Caco-2 (cell line): ENCODE results near the gene PLPPR1. TPM values are rescaled to one million over a fixed set of nuclear protein-coding genes. Genes with fewer than 3 reads are reported as not detected.

Source experiments
- BruUV-seq: library from RNA; stranded (reverse); fragments of 400-500 nt; replicated peaks from 2 replicates; lab custom pipeline; 2021; lab: Mats Ljungman, UMichigan
- CTCF ChIA-PET: fragments of 300-600 bp; sonication (Branson Sonifier 250); formaldehyde crosslinking; loops from one replicate; lab custom pipeline; 2022; ENCODE audit warnings: antibody characterized with exemption; lab: Charles Lee
- POLR2A ChIA-PET: fragments of 300-600 bp; sonication (Branson Sonifier 250); formaldehyde crosslinking; loops from one replicate; lab custom pipeline; 2022; ENCODE audit warnings: antibody characterized with exemption; lab: Charles Lee
- DNase-seq, 2 experiments: peaks; one replicate each; pipeline versions ENCODE4 v3.0.0 to v3.0.0-alpha.2; 2020 to 2022
- H3K27me3 ChIP-seq: replicated peaks from 2 replicates; pipeline ENCODE4 v1.6.0; 2011; ENCODE audit warnings: low read length; ENCODE audit not compliant: control insufficient read depth, insufficient read depth
- H3K36me3 ChIP-seq: 2 replicates; pipeline ENCODE4 v1.5.1; 2011; ENCODE audit warnings: low read length; ENCODE audit not compliant: control insufficient read depth, insufficient read depth
- H3K4me1 ChIP-seq: fragments of 250-450 bp; sonication (Bioruptor Pico); 2 replicates; pipeline ENCODE4 v1.5.1; 2020; ENCODE audit warnings: mild to moderate bottlenecking
- H3K4me3 ChIP-seq: 2 replicates; pipeline ENCODE4 v1.5.1; 2011; ENCODE audit warnings: low read depth, mild to moderate bottlenecking, control low read depth, low read length
- H3K9me3 ChIP-seq: fragments of 250-450 bp; sonication (Bioruptor Pico); 2 replicates; pipeline ENCODE4 v1.5.1; 2020; ENCODE audit warnings: mild to moderate bottlenecking, moderate library complexity
- H3K27ac Mint-ChIP-seq: one replicate; pipeline ENCODE4 v1.8.0; 2022; ENCODE audit warnings: mixed read lengths; ENCODE audit not compliant: unreplicated experiment
- H3K27me3 Mint-ChIP-seq: one replicate; pipeline ENCODE4 v1.8.0; 2022; ENCODE audit warnings: mixed read lengths; ENCODE audit not compliant: insufficient read depth, unreplicated experiment
- H3K36me3 Mint-ChIP-seq: one replicate; pipeline ENCODE4 v1.8.0; 2022; ENCODE audit warnings: mild to moderate bottlenecking, mixed read lengths; ENCODE audit not compliant: insufficient read depth, unreplicated experiment
- H3K4me1 Mint-ChIP-seq: one replicate; pipeline ENCODE4 v1.8.0; 2022; ENCODE audit warnings: low read depth, mixed read lengths; ENCODE audit not compliant: unreplicated experiment
- H3K4me3 Mint-ChIP-seq: one replicate; pipeline ENCODE4 v1.8.0; 2022; ENCODE audit warnings: mild to moderate bottlenecking, moderate library complexity, mixed read lengths; ENCODE audit not compliant: unreplicated experiment
- H3K9me3 Mint-ChIP-seq: one replicate; pipeline ENCODE4 v1.8.0; 2022; ENCODE audit warnings: mixed read lengths; ENCODE audit not compliant: unreplicated experiment
- CTCF ChIP-seq, 2 experiments: fragments of 200-600 bp in 1 of 2; IDR thresholded peaks; 1 replicate in 1 of 2; 2 replicates in 1 of 2; pipeline versions ENCODE4 v1.5.1 to v1.8.0; 2011 to 2022; ENCODE audit warnings: antibody characterized with exemption in 1 of 2, control low read depth in 1 of 2, inconsistent platforms in 1 of 2, low read depth in 1 of 2, low read length in 1 of 2, mild to moderate bottlenecking in 1 of 2, moderate library complexity in 1 of 2; ENCODE audit not compliant: insufficient read depth in 1 of 2, severe bottlenecking in 1 of 2, unreplicated experiment in 1 of 2
- intact Hi-C: fragments of 100-400 bp; cut with micrococcal nuclease; formaldehyde crosslinking; loops from one replicate; pipeline ENCODE4 v1.10.0; 2022; ENCODE audit not compliant: unreplicated experiment
- total RNA-seq: library from RNA; stranded (reverse); gene quantifications from 2 replicates; pipeline ENCODE4 v1.2.3, GENCODE V29; 2022

The PLPPR1 gene
- total RNA-seq, 1 experiment from 2014 or later = not detected

- POLR2A ChIA-PET = no interaction called here
- intact Hi-C loops = no loop called here
- BruUV-seq = no TSS peak
- Mint-ChIP-seq H3K27me3 (no peaks in the 10 kb centered on the region), H3K27ac (no peak overlapping the region), H3K4me3 (no peak overlapping the region), H3K36me3 (no peaks in the 10 kb centered on the region), H3K9me3 (no peaks in the 10 kb centered on the region), H3K4me1 (no peaks in the 10 kb centered on the region)
- Histone ChIP-seq H3K27me3 (no peaks in the 10 kb centered on the region), H3K36me3 (no peaks in the 10 kb centered on the region), H3K9me3 (no peaks in the 10 kb centered on the region), H3K4me1 (no peaks in the 10 kb centered on the region), H3K4me3 (no peak overlapping the region)
- CTCF ChIA-PET = no interaction called here
- DNase-seq = no peak
- TF ChIP-seq CTCF (IDR thresholded peaks at IDR 0.05; ENCODE audit: insufficient read depth in 1 of 2, low read depth in 1 of 2, low read length in 1 of 2, severe bottlenecking in 1 of 2, unreplicated experiment in 1 of 2) = no peak
Observed at GRCh38 chr9:101201630-101202029, 173.1 kb downstream of the PLPPR1 start.

- Mint-ChIP-seq H3K9me3 (no peaks in the 10 kb centered on the region), H3K27me3 (no peaks in the 10 kb centered on the region), H3K4me1 (no peaks in the 10 kb centered on the region), H3K36me3 (no peaks in the 10 kb centered on the region), H3K27ac (no peak overlapping the region), H3K4me3 (no peak overlapping the region)
- BruUV-seq = no TSS peak
- no peak for TF ChIP-seq CTCF (IDR thresholded peaks at IDR 0.05; ENCODE audit: insufficient read depth in 1 of 2, low read depth in 1 of 2, low read length in 1 of 2, severe bottlenecking in 1 of 2, unreplicated experiment in 1 of 2)
- H3K36me3 ChIP-seq = no peaks in the 10 kb centered on the region
- CTCF ChIA-PET = no interaction called here
- intact Hi-C loops = no loop called here
- no peaks in the 10 kb centered on the region for H3K9me3 ChIP-seq
- POLR2A ChIA-PET = no interaction called here
- DNase-seq = no peak
- no peak overlapping the region for H3K4me3 ChIP-seq
- H3K4me1 ChIP-seq = no peaks in the 10 kb centered on the region
- H3K27me3 ChIP-seq = no peaks in the 10 kb centered on the region
Observed at GRCh38 chr9:101209670-101210069, 181.1 kb downstream of the PLPPR1 start.

GRCh38 chr9:101212661-101213060 is 184.1 kb downstream of the PLPPR1 start:
- Mint-ChIP-seq H3K27ac (no peak overlapping the region), H3K36me3 (no peaks in the 10 kb centered on the region), H3K27me3 (peaks cover 7% of the 10 kb centered on the region), H3K4me3 (no peak overlapping the region), H3K9me3 (no peaks in the 10 kb centered on the region), H3K4me1 (no peaks in the 10 kb centered on the region)
- no peak for DNase-seq
- Histone ChIP-seq H3K4me3 (no peak overlapping the region), H3K36me3 (no peaks in the 10 kb centered on the region), H3K27me3 (no peaks in the 10 kb centered on the region), H3K4me1 (no peaks in the 10 kb centered on the region), H3K9me3 (no peaks in the 10 kb centered on the region)
- intact Hi-C loops = no loop called here
- no peak for TF ChIP-seq CTCF (IDR thresholded peaks at IDR 0.05; ENCODE audit: insufficient read depth in 1 of 2, low read depth in 1 of 2, low read length in 1 of 2, severe bottlenecking in 1 of 2, unreplicated experiment in 1 of 2)
- POLR2A ChIA-PET = no interaction called here
- CTCF ChIA-PET = interaction anchor here (0.6 kb wide), 1 partner anchor 282 kb away, joined by 3 read pairs; no protein-coding TSS in a partner anchor
- no TSS peak for BruUV-seq
